Keratinocyte (primary cell): ENCODE data around the gene TNP2. TPM values are rescaled to one million over a fixed set of nuclear protein-coding genes. Genes with fewer than 3 reads are reported as not detected.

Experiments used
- DNase-seq: peaks from one replicate; pipeline ENCODE4 v3.0.0-alpha.2; 2011; ENCODE audit warnings: low read depth, missing footprints, low spot score
- FAIRE-seq: peaks from 2 replicates; lab custom pipeline; 2011; peaks lifted over from hg19 to GRCh38; lab: Jason Lieb, UNC
- H2AFZ ChIP-seq: 2 replicates; pipeline ENCODE4 v1.6.0; 2012; ENCODE audit warnings: low read length, control low read depth, inconsistent platforms; ENCODE audit not compliant: control insufficient read depth
- H3K27ac ChIP-seq: 2 replicates; pipeline ENCODE4 v1.5.1; 2011; ENCODE audit warnings: low read length; ENCODE audit not compliant: control insufficient read depth, insufficient read depth
- H3K27me3 ChIP-seq: 3 replicates; pipeline ENCODE4 v1.6.0; 2011; ENCODE audit warnings: low read length; ENCODE audit not compliant: control insufficient read depth, insufficient read depth; ENCODE audit errors: extremely low read depth
- H3K36me3 ChIP-seq, 2 experiments: 2 replicates in 1 of 2; 3 replicates in 1 of 2; pipeline ENCODE4 v1.5.1; 2011; ENCODE audit warnings: low read length in 2 of 2, mild to moderate bottlenecking in 1 of 2; ENCODE audit not compliant: control insufficient read depth in 2 of 2, insufficient read depth in 2 of 2; ENCODE audit errors: extremely low read depth in 1 of 2
- H3K4me1 ChIP-seq: 3 replicates; pipeline ENCODE4 v1.5.1; 2011; ENCODE audit warnings: low read length; ENCODE audit not compliant: control insufficient read depth, insufficient read depth; ENCODE audit errors: extremely low read depth
- H3K4me2 ChIP-seq: 3 replicates; pipeline ENCODE4 v1.6.0; 2011; ENCODE audit warnings: low read depth, low read length; ENCODE audit not compliant: control insufficient read depth, insufficient read depth; ENCODE audit errors: extremely low read depth
- H3K4me3 ChIP-seq, 3 experiments: fragments of 200-600 bp in 1 of 3; sonication (generic) in 1 of 3; 2 replicates in 2 of 3; 3 replicates in 1 of 3; pipeline ENCODE4 v1.5.1; 2011 to 2016; ENCODE audit warnings: low read length in 3 of 3, mild to moderate bottlenecking in 3 of 3, control low read depth in 2 of 3, inconsistent platforms in 1 of 3, low read depth in 1 of 3, mixed read lengths in 1 of 3, mixed run types in 1 of 3, moderate library complexity in 1 of 3; ENCODE audit not compliant: control insufficient read depth in 2 of 3, insufficient read depth in 2 of 3; ENCODE audit errors: extremely low read depth in 1 of 3
- H3K79me2 ChIP-seq: 2 replicates; pipeline ENCODE4 v1.6.0; 2012; ENCODE audit warnings: low read length; ENCODE audit not compliant: control insufficient read depth, insufficient read depth
- H3K9ac ChIP-seq: 3 replicates; pipeline ENCODE4 v1.6.0; 2011; ENCODE audit warnings: low read length; ENCODE audit not compliant: control insufficient read depth, insufficient read depth; ENCODE audit errors: extremely low read depth
- H3K9me1 ChIP-seq: 3 replicates; pipeline ENCODE4 v1.6.0; 2011; ENCODE audit warnings: low read length; ENCODE audit not compliant: control insufficient read depth, insufficient read depth; ENCODE audit errors: extremely low read depth
- H3K9me3 ChIP-seq: 2 replicates; pipeline ENCODE4 v1.5.1; 2012; ENCODE audit warnings: low read depth, low read length; ENCODE audit not compliant: control insufficient read depth
- H4K20me1 ChIP-seq: 3 replicates; pipeline ENCODE4 v1.6.0; 2011; ENCODE audit warnings: low read length; ENCODE audit not compliant: control insufficient read depth, insufficient read depth; ENCODE audit errors: extremely low read depth
- EZH2 ChIP-seq: IDR thresholded peaks from one replicate; pipeline ENCODE4 v1.6.1; 2012; ENCODE audit warnings: inconsistent platforms, mild to moderate bottlenecking, low read length, moderate library complexity
- dilution Hi-C: fragments of 300-500 bp; cut with MboI; formaldehyde crosslinking; loops from one replicate; pipeline ENCODE4 v1.7.0; 2020; ENCODE audit warnings: low sequenced_read_pairs; ENCODE audit not compliant: extremely low pct_ligation_motif_present
- polyA plus RNA-seq, 5 experiments: library from polyadenylated mRNA; depleted of rRNA in 3 of 5; stranded (reverse) in 3 of 5; stranded (forward) in 1 of 5; unstranded in 1 of 5; fragments of >200 nt; gene quantifications; 1 replicate in 1 of 5; 2 replicates in 3 of 5; 3 replicates in 1 of 5; pipeline versions ENCODE4 v1.2.1 to v1.2.3, GENCODE V29; 2011 to 2012; ENCODE audit warnings: missing spikeins in 2 of 5, low read depth in 1 of 5, low replicate concordance in 1 of 5
- TF ChIP-seq, protein P1 (sequence below), 3 experiments: IDR thresholded peaks in 1 of 3; conservative IDR thresholded peaks in 1 of 3; optimal IDR thresholded peaks in 1 of 3; 2 replicates in 2 of 3; 3 replicates in 1 of 3; pipeline versions ENCODE3 to v1.5.1; 2011; ENCODE audit warnings: low read length in 3 of 3, mild to moderate bottlenecking in 3 of 3, moderate library complexity in 2 of 3, control low read depth in 1 of 3, inconsistent platforms in 1 of 3; ENCODE audit not compliant: insufficient read depth in 2 of 3; ENCODE audit errors: extremely low read depth in 1 of 3

Gene TNP2
- polyA plus RNA-seq, 1 donor (not counting 4 experiments of a cell fraction or from before 2014, with no cell fraction given): not detected

GRCh38 chr16:11296706-11297491 lies 27.8 kb upstream of the TNP2 start:
- Histone ChIP-seq H3K27ac (no peak overlapping the region), H4K20me1 (no peaks in the 10 kb centered on the region), H3K4me2 (peak overlapping the region; percentile 73), H3K9ac (peak overlapping the region; percentile 48), H3K79me2 (no peaks in the 10 kb centered on the region), H3K9me3 (no peaks in the 10 kb centered on the region), H3K36me3 (no peaks in the 10 kb centered on the region), H3K4me3 (peak overlapping the region in 2 of 3 experiments; percentile 5 to 15), H2AFZ (no peak overlapping the region), H3K9me1 (no peaks in the 10 kb centered on the region), H3K4me1 (peaks cover 11% of the 10 kb centered on the region), H3K27me3 (no peaks in the 10 kb centered on the region)
- FAIRE-seq (no peak), DNase-seq (no peak)
- dilution Hi-C loops: no loop called here
- TF ChIP-seq EZH2: no peak
- TF ChIP-seq, protein P1, sequence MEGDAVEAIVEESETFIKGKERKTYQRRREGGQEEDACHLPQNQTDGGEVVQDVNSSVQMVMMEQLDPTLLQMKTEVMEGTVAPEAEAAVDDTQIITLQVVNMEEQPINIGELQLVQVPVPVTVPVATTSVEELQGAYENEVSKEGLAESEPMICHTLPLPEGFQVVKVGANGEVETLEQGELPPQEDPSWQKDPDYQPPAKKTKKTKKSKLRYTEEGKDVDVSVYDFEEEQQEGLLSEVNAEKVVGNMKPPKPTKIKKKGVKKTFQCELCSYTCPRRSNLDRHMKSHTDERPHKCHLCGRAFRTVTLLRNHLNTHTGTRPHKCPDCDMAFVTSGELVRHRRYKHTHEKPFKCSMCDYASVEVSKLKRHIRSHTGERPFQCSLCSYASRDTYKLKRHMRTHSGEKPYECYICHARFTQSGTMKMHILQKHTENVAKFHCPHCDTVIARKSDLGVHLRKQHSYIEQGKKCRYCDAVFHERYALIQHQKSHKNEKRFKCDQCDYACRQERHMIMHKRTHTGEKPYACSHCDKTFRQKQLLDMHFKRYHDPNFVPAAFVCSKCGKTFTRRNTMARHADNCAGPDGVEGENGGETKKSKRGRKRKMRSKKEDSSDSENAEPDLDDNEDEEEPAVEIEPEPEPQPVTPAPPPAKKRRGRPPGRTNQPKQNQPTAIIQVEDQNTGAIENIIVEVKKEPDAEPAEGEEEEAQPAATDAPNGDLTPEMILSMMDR (optimal IDR thresholded peaks at IDR 0.05 in 1 of 3, IDR thresholded peaks at IDR 0.05 in 1 of 3, conservative IDR thresholded peaks at IDR 0.05 in 1 of 3; ENCODE audit: extremely low read depth in 1 of 3, insufficient read depth in 2 of 3, low read length in 3 of 3): no peak

DNA sequence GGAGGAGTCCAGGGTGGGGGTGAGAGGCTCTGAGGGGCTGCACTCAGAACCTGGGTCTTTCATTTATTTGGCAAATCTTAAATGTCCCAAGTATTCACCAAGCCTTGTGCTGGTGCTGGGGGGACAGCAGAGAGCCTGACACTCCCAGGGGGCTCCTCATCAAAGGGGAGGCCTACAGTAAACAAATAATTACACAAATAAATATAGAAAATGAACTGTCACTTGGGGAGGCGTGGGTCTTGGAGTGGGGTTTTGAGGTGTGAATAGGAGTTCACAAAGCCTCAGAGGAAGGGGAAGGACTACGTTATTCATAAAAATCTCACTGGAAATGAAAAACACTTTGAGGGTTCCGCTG lies 27.2 kb upstream of the TNP2 start:
- no peak overlapping the region for H3K4me2 ChIP-seq
- no peak overlapping the region for H3K4me3 ChIP-seq
- no peaks in the 10 kb centered on the region for H3K36me3 ChIP-seq
- TF ChIP-seq EZH2: no peak
- TF ChIP-seq, protein P1 (optimal IDR thresholded peaks at IDR 0.05 in 1 of 3, IDR thresholded peaks at IDR 0.05 in 1 of 3, conservative IDR thresholded peaks at IDR 0.05 in 1 of 3; ENCODE audit: extremely low read depth in 1 of 3, insufficient read depth in 2 of 3, low read length in 3 of 3): no peak
- no peak overlapping the region for H3K9ac ChIP-seq
- no peaks in the 10 kb centered on the region for H3K9me1 ChIP-seq
- no peaks in the 10 kb centered on the region for H3K27me3 ChIP-seq
- no peak for DNase-seq
- H4K20me1 ChIP-seq: no peaks in the 10 kb centered on the region
- no peaks in the 10 kb centered on the region for H3K79me2 ChIP-seq
- dilution Hi-C loops: no loop called here
- no peak overlapping the region for H2AFZ ChIP-seq
- FAIRE-seq: no peak
- H3K9me3 ChIP-seq: no peaks in the 10 kb centered on the region
- peaks cover 11% of the 10 kb centered on the region for H3K4me1 ChIP-seq
- H3K27ac ChIP-seq: no peak overlapping the region
